Skeletal muscle tissue (tissue), 4 donors: Measurements from ENCODE around the gene GPLD1. TPM values are rescaled to one million over a fixed set of nuclear protein-coding genes. Genes with fewer than 3 reads are reported as not detected.
"Not testable (repeated sequence)": the region's sequence is repeated elsewhere in the genome, so short reads cannot be mapped to it uniquely, and the experiment has no call there.

Experiments
- H3K27ac ChIP-seq: one replicate; pipeline ENCODE4 v1.7.0; 2013; ENCODE audit warnings: mild to moderate bottlenecking, low read depth, low read length, inconsistent platforms
- H3K27me3 ChIP-seq, 3 donors: one replicate each; pipeline ENCODE4 v1.7.0; 2013; ENCODE audit warnings: low read length in 3 of 3; ENCODE audit not compliant: control insufficient read depth in 3 of 3, insufficient read depth in 3 of 3
- H3K36me3 ChIP-seq, 3 donors: one replicate each; pipeline ENCODE4 v1.7.0; 2013; ENCODE audit warnings: low read length in 3 of 3; ENCODE audit not compliant: control insufficient read depth in 3 of 3, insufficient read depth in 3 of 3
- H3K4me1 ChIP-seq, 3 donors: one replicate each; pipeline ENCODE4 v1.7.0; 2013; ENCODE audit warnings: low read length in 3 of 3, mild to moderate bottlenecking in 3 of 3; ENCODE audit not compliant: control insufficient read depth in 3 of 3, insufficient read depth in 3 of 3
- H3K4me3 ChIP-seq, 3 donors: one replicate each; pipeline ENCODE4 v1.7.0; 2013; ENCODE audit warnings: low read length in 3 of 3
- H3K9ac ChIP-seq, 3 donors: one replicate each; pipeline ENCODE4 v1.7.0; 2013; ENCODE audit warnings: low read length in 3 of 3, mild to moderate bottlenecking in 3 of 3, moderate library complexity in 2 of 3, low read depth in 1 of 3
- H3K9me3 ChIP-seq, 3 donors: one replicate each; pipeline ENCODE4 v1.7.0; 2013; ENCODE audit warnings: low read length in 3 of 3; ENCODE audit not compliant: control insufficient read depth in 3 of 3
- total RNA-seq: library from RNA; depleted of rRNA; stranded (reverse); fragments of >200 nt; gene quantifications from one replicate; pipeline ENCODE4 v1.2.3, GENCODE V29; 2014
- donor health status: Osteomylitis.

The GPLD1 gene
- total RNA-seq, 1 donor from 2014 or later, result 2.6 TPM

- H3K9me3 ChIP-seq, result no peaks in the 10 kb centered on the region
- H3K27ac ChIP-seq, result peak overlapping the region; percentile 75
- H3K4me3 ChIP-seq, result peak overlapping the region; percentile 94 to 99 (median 99)
- peaks cover 6 to 20% (median 13%) of the 10 kb centered on the region in 3 donors for H3K36me3 ChIP-seq
- peak overlapping the region; percentile 77 to 97 (median 79) for H3K9ac ChIP-seq
- peaks cover 0 to 3% (median 0%) of the 10 kb centered on the region in 3 donors for H3K27me3 ChIP-seq
- H3K4me1 ChIP-seq, result peaks cover 6 to 13% (median 10%) of the 10 kb centered on the region in 3 donors
Observed at GRCh38 chr6:24403501-24403824, 85.9 kb downstream of the GPLD1 start.

GRCh38 chr6:24402697-24403500 lies 86.5 kb downstream of the GPLD1 start, which contains the start of gene MRS2:
Gene MRS2 (plus strand): TSS chr6:24402936. CDS start chr6:24403047, 111 bp downstream.
- Histone ChIP-seq H3K9ac (peak within 1 kb of the TSS; percentile 77 to 97 (median 79)), H3K36me3 (peaks cover 6 to 18% (median 12%) of the 10 kb centered on the region in 3 donors), H3K27ac (peak within 1 kb of the TSS; percentile 75), H3K27me3 (peaks cover 0 to 3% (median 0%) of the 10 kb centered on the region in 3 donors), H3K9me3 (no peaks in the 10 kb centered on the region), H3K4me3 (peak within 1 kb of the TSS; percentile 94 to 99 (median 99)), H3K4me1 (peaks cover 6 to 13% (median 10%) of the 10 kb centered on the region in 3 donors)

GRCh38 chr6:24401458-24401857 lies 87.9 kb downstream of the GPLD1 start:
- peaks cover 0 to 3% (median 0%) of the 10 kb centered on the region in 3 donors for H3K27me3 ChIP-seq
- no peak overlapping the region for H3K27ac ChIP-seq
- H3K4me3 ChIP-seq, result no peak overlapping the region
- H3K9me3 ChIP-seq, result no peaks in the 10 kb centered on the region
- no peak overlapping the region for H3K9ac ChIP-seq
- peaks cover 6 to 13% (median 10%) of the 10 kb centered on the region in 3 donors for H3K4me1 ChIP-seq
- H3K36me3 ChIP-seq, result peaks cover 4 to 12% (median 4%) of the 10 kb centered on the region in 3 donors

- not testable (repeated sequence) for H3K9ac ChIP-seq, H3K36me3 ChIP-seq, H3K9me3 ChIP-seq
Observed at GRCh38 chr6:24400045-24401039, 89.0 kb downstream of the GPLD1 start.

GRCh38 chr6:24397631-24398030 lies 91.7 kb downstream of the GPLD1 start:
- Histone ChIP-seq H3K9ac (no peak overlapping the region), H3K27me3 (peaks cover 0 to 3% (median 0%) of the 10 kb centered on the region in 3 donors), H3K9me3 (no peaks in the 10 kb centered on the region), H3K36me3 (no peaks in the 10 kb centered on the region), H3K4me3 (no peak overlapping the region), H3K27ac (no peak overlapping the region), H3K4me1 (peaks cover 4 to 18% (median 12%) of the 10 kb centered on the region in 3 donors)

More at GRCh38 chr6:24400045-24401039, 89.0 kb downstream of the GPLD1 start:
- H3K27me3 ChIP-seq, H3K27ac ChIP-seq, H3K4me3 ChIP-seq: not testable (repeated sequence)
- peaks cover 7 to 19% (median 12%) of the 10 kb centered on the region in 3 donors for H3K4me1 ChIP-seq

DNA sequence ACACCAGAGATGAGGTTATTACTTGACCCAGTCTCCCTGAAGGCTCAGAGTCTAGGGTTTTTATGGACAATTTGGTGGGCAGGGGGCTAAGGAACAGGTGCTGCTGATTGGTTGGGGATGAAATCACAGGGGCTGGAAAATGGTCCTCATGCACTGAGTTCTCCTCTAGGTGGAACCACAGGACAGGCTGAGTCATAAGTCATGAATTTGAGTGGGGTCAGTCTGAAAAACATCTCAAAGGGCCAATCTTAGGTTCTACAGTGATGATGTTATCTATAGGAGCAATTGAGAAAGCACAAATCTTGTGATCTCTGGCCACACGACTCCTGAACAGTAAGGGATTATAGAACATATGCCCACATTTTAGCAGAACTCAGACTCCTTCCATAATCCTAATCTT lies 92.6 kb downstream of the GPLD1 start:
- Histone ChIP-seq H3K9ac (no peak overlapping the region), H3K36me3 (no peaks in the 10 kb centered on the region), H3K9me3 (no peaks in the 10 kb centered on the region), H3K4me1 (peaks cover 4 to 14% (median 8%) of the 10 kb centered on the region in 3 donors), H3K4me3 (no peak overlapping the region), H3K27me3 (peaks cover 0 to 3% (median 0%) of the 10 kb centered on the region in 3 donors), H3K27ac (no peak overlapping the region)

- H3K27ac ChIP-seq, result peak overlapping the region; percentile 94
Observed at GRCh38 chr6:24394780-24395437, 94.5 kb downstream of the GPLD1 start.

DNA sequence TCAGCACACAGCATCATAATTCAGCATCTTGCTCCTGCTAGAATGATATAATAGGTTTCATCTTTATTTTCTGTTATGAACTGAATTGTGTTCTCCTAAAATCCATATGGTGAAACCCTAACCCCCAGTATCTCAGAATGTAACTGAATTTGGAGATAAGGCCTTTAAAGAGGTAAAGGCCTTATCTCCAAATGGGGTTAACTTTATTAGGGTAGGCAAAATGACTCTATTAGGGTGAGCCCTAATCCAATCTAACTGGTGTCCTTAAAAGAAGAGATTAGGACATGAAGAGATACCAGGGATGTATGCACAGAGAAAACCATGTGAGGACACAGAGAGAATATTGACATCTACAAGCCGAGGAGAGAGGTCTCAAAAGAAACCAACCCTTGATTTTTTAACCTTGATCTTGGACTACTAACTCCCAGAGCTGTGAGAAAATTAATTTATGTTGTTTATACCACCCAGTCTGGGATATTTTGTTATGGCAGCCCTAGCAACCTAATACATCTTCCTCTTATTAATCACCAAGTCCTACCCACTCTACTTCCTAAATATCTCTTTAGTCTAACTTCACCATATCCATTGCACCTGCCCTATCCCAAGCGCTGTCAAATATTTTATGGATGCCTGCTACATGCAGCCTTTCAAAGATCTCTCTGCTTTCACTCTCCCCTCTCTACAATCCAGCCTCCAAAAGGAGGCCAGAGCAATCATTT lies 95.2 kb downstream of the GPLD1 start:
- H3K4me1 ChIP-seq, result peaks cover 4 to 14% (median 8%) of the 10 kb centered on the region in 3 donors
- H3K4me3 ChIP-seq, result no peak overlapping the region
- H3K27me3 ChIP-seq, result no peaks in the 10 kb centered on the region
- H3K36me3 ChIP-seq, result no peaks in the 10 kb centered on the region
- peak overlapping the region in 1 of 3 donors; percentile 48 for H3K9ac ChIP-seq
- no peaks in the 10 kb centered on the region for H3K9me3 ChIP-seq
- H3K27ac ChIP-seq, result peak overlapping the region; percentile 94

More at GRCh38 chr6:24394780-24395437, 94.5 kb downstream of the GPLD1 start:
- Histone ChIP-seq H3K9me3 (no peaks in the 10 kb centered on the region), H3K4me1 (peaks cover 4 to 14% (median 8%) of the 10 kb centered on the region in 3 donors), H3K4me3 (peak overlapping the region in 2 of 3 donors; percentile 14 to 43), H3K27me3 (peaks cover 0 to 3% (median 0%) of the 10 kb centered on the region in 3 donors), H3K36me3 (no peaks in the 10 kb centered on the region), H3K9ac (peak overlapping the region in 2 of 3 donors; percentile 40 to 48)
